GM23338 (cell line): ENCODE measurements around the gene NINL. TPM values are rescaled to one million over a fixed set of nuclear protein-coding genes. Genes with fewer than 3 reads are reported as not detected.

Source experiments
- ATAC-seq: fragments of 200-7000 bp; cut with Tn5 transposase; 3 replicates; pipeline ENCODE4 v1.9.1; 2020
- DNase-seq: peaks from one replicate; pipeline ENCODE4 v3.0.0-alpha.2; 2015; ENCODE audit warnings: low spot score
- H2AFZ ChIP-seq: fragments of 200-600 bp; sonication (generic); 2 replicates; pipeline ENCODE4 v1.8.0; 2016; ENCODE audit warnings: antibody characterized with exemption, mild to moderate bottlenecking, moderate library complexity
- H3F3A ChIP-seq: fragments of 200-600 bp; sonication (generic); replicated peaks from 2 replicates; pipeline ENCODE4 v1.8.0; 2017; ENCODE audit warnings: antibody characterized with exemption, mixed run types, low read depth
- H3K27ac ChIP-seq: fragments of 200-600 bp; sonication (generic); 2 replicates; pipeline ENCODE4 v1.6.1; 2016; ENCODE audit warnings: low read depth
- H3K27me3 ChIP-seq: fragments of 200-600 bp; sonication (generic); 2 replicates; pipeline ENCODE4 v1.8.0; 2016; ENCODE audit warnings: mild to moderate bottlenecking, mixed run types, moderate library complexity; ENCODE audit not compliant: insufficient read depth
- H3K36me3 ChIP-seq: fragments of 200-600 bp; sonication (generic); 2 replicates; pipeline ENCODE4 v1.8.0; 2016; ENCODE audit warnings: mild to moderate bottlenecking; ENCODE audit not compliant: insufficient read depth
- H3K4me1 ChIP-seq: fragments of 200-600 bp; sonication (generic); 2 replicates; pipeline ENCODE4 v1.8.0; 2016; ENCODE audit warnings: mild to moderate bottlenecking, moderate library complexity; ENCODE audit not compliant: insufficient read depth
- H3K4me2 ChIP-seq: fragments of 200-600 bp; sonication (generic); 2 replicates; pipeline ENCODE4 v1.7.1; 2017; ENCODE audit warnings: mixed run types
- H3K4me3 ChIP-seq: fragments of 200-600 bp; sonication (generic); 2 replicates; pipeline ENCODE4 v1.6.1; 2016; ENCODE audit warnings: mixed run types
- H3K79me2 ChIP-seq: fragments of 200-600 bp; sonication (generic); replicated peaks from 2 replicates; pipeline ENCODE4 v1.8.0; 2017; ENCODE audit warnings: mild to moderate bottlenecking; ENCODE audit not compliant: insufficient read depth
- H3K9me2 ChIP-seq: fragments of 200-600 bp; sonication (generic); 2 replicates; pipeline ENCODE4 v1.8.0; 2017; ENCODE audit not compliant: insufficient read depth
- H4K20me1 ChIP-seq: fragments of 200-600 bp; sonication (generic); replicated peaks from 2 replicates; pipeline ENCODE4 v1.8.0; 2017; ENCODE audit warnings: mild to moderate bottlenecking; ENCODE audit not compliant: insufficient read depth
- H3K27ac Mint-ChIP-seq: 2 replicates; pipeline ENCODE4 v1.8.0; 2020; ENCODE audit warnings: inconsistent platforms, mild to moderate bottlenecking, moderate library complexity, mixed read lengths
- H3K27me3 Mint-ChIP-seq: 3 replicates; pipeline ENCODE4 v1.8.0; 2022; ENCODE audit warnings: low read depth, mild to moderate bottlenecking, moderate library complexity, mixed read lengths, inconsistent platforms; ENCODE audit not compliant: insufficient read depth, poor library complexity
- H3K36me3 Mint-ChIP-seq: 3 replicates; pipeline ENCODE4 v1.8.0; 2021; ENCODE audit warnings: low read depth, mild to moderate bottlenecking, inconsistent platforms, moderate library complexity, mixed read lengths
- H3K4me1 Mint-ChIP-seq: 3 replicates; pipeline ENCODE4 v1.8.0; 2020; ENCODE audit warnings: mild to moderate bottlenecking, inconsistent platforms, mixed read lengths
- H3K4me3 Mint-ChIP-seq: 3 replicates; pipeline ENCODE4 v1.8.0; 2021; ENCODE audit warnings: moderate library complexity, mild to moderate bottlenecking, inconsistent platforms, mixed read lengths
- H3K9me3 Mint-ChIP-seq: 3 replicates; pipeline ENCODE4 v1.8.0; 2020; ENCODE audit warnings: moderate library complexity, mild to moderate bottlenecking, inconsistent platforms, mixed read lengths
- CREB1 ChIP-seq: fragments of 250-450 bp; sonication (Bioruptor Pico); IDR thresholded peaks from 2 replicates; pipeline ENCODE4 v1.5.0; 2020; ENCODE audit warnings: low read depth, mild to moderate bottlenecking, moderate library complexity
- ETS1 ChIP-seq: IDR thresholded peaks from 2 replicates; pipeline ENCODE4 v1.6.1; 2016; ENCODE audit warnings: antibody characterized with exemption
- EZH2 ChIP-seq: fragments of 200-600 bp; sonication (generic); IDR thresholded peaks from one replicate; pipeline ENCODE4 v1.8.0; 2017; ENCODE audit warnings: antibody characterized with exemption, mild to moderate bottlenecking, low read depth; ENCODE audit not compliant: unreplicated experiment
- JUNB ChIP-seq: IDR thresholded peaks from one replicate; pipeline ENCODE4 v1.6.1; 2016; ENCODE audit warnings: antibody characterized with exemption; ENCODE audit not compliant: unreplicated experiment
- POLR2AphosphoS5 ChIP-seq: IDR thresholded peaks from 2 replicates; pipeline ENCODE4 v1.6.1; 2016; ENCODE audit warnings: antibody characterized with exemption, low read depth
- ZNF462 ChIP-seq: fragments of 250-450 bp; sonication (Bioruptor Pico); IDR thresholded peaks from 2 replicates; pipeline ENCODE4 v1.5.0; 2020; ENCODE audit warnings: mild to moderate bottlenecking, moderate library complexity
- polyA plus RNA-seq: library from polyadenylated mRNA; unstranded; fragments of >200 nt; fragmentation: Nextera tagmentation; extraction: Ambion mirVana; gene quantifications from 2 replicates; pipeline ENCODE4 v1.2.1, GENCODE V29; 2016
- small RNA-seq: library from RNA; depleted of rRNA; stranded (forward); fragments of <200 nt; gene quantifications from one replicate; pipeline ENCODE3, GENCODE V24; 2014; ENCODE audit warnings: low replicate concordance
- total RNA-seq: library from RNA; depleted of rRNA; stranded (reverse); fragments of >200 nt; shearing (Covaris generic); gene quantifications from 2 replicates; pipeline ENCODE4 v1.2.3, GENCODE V29; 2014; rRNA removed

The NINL gene
- total and polyA plus RNA-seq, 2 experiments from 2014 or later, result 18.0 to 31.2 TPM

- TF ChIP-seq ZNF462 (no peak), JUNB (no peak), EZH2 (no peak), POLR2AphosphoS5 (no peak)
Observed at GRCh38 chr20:25408170-25408547, 177.2 kb downstream of the NINL start (continued).

GRCh38 chr20:25407311-25408169 is 177.8 kb downstream of the NINL start, which contains the start of gene GINS1:
Gene GINS1 (plus strand): TSS chr20:25407673. CDS start chr20:25407821, 148 bp downstream.
- Histone ChIP-seq H3K9me2 (peaks cover 7% of the 10 kb centered on the region; the same call in 1 of the 2 replicates), H3F3A (peaks cover 4% of the 10 kb centered on the region; the same call in 1 of the 2 replicates), H2AFZ (peak within 1 kb of the TSS; percentile 84; the same call in 1 of the 2 replicates), H3K79me2 (peaks cover 48% of the 10 kb centered on the region), H3K4me3 (peak within 1 kb of the TSS; percentile 95), H3K4me2 (peak within 1 kb of the TSS; percentile 97), H4K20me1 (peaks cover 20% of the 10 kb centered on the region), H3K27ac (peak within 1 kb of the TSS; percentile 95), H3K4me1 (peaks cover 11% of the 10 kb centered on the region), H3K36me3 (peaks cover 15% of the 10 kb centered on the region), H3K27me3 (no peaks in the 10 kb centered on the region)
- H3K4me3 Mint-ChIP-seq, result peak within 1 kb of the TSS; percentile 95
- peaks cover 32% of the 10 kb centered on the region for H3K36me3 Mint-ChIP-seq
- H3K27ac Mint-ChIP-seq, result peak within 1 kb of the TSS; percentile 97
- peaks cover 15% of the 10 kb centered on the region for H3K4me1 Mint-ChIP-seq
- peaks cover 24% of the 10 kb centered on the region for H3K9me3 Mint-ChIP-seq
- ATAC-seq (peak; percentile 94), DNase-seq (peak; percentile 99)
- H3K27me3 Mint-ChIP-seq, result peaks cover 17% of the 10 kb centered on the region
- TF ChIP-seq ETS1 (peak; percentile 67), POLR2AphosphoS5 (peak; percentile 96), CREB1 (CRISPR knock-in tag) (no peak)

Small RNAs within 50 kb of the gene (small RNA-seq; reads per million reads assigned to genes)
- not detected for gene RNU6ATAC17P

Other genes with a start within 250 kb of the NINL start
- gene ABHD12, start 194.7 kb downstream of the NINL start, total RNA-seq, result 57.8 and 63.8 TPM in 2 replicates
- 40.2 and 40.8 TPM in 2 replicates for gene ABHD12, start 194.7 kb downstream of the NINL start, polyA plus RNA-seq
- 62.5 and 65.4 TPM in 2 replicates for gene GINS1, start 177.9 kb downstream of the NINL start, total RNA-seq
- 31.7 and 32.0 TPM in 2 replicates for gene GINS1, start 177.9 kb downstream of the NINL start, polyA plus RNA-seq
- gene NANP, start 38.5 kb upstream of the NINL start, total RNA-seq, result 5.8 and 7.6 TPM in 2 replicates
- gene NANP, start 38.5 kb upstream of the NINL start, polyA plus RNA-seq, result 3.2 and 3.9 TPM in 2 replicates
- 6.3 TPM in 2 replicates for gene ZNF337, start 111.3 kb upstream of the NINL start, total RNA-seq
- gene ZNF337, start 111.3 kb upstream of the NINL start, polyA plus RNA-seq, result 0.61 and 2.1 TPM in 2 replicates